Inflammatory macrophage treated with lipopolysaccharide for 4 hours (primary cell): ENCODE results near the gene LZTS2.
"Not testable (repeated sequence)": the region's sequence is repeated elsewhere in the genome, so short reads cannot be mapped to it uniquely, and the experiment has no call there.

Source experiments
- DNase-seq: peaks from one replicate; pipeline ENCODE4 v3.0.0-alpha.2; 2020

LZTS2 gene

GRCh38 chr10:101034404-101034803 is 34.8 kb downstream of the LZTS2 start:
- not testable (repeated sequence) for DNase-seq

DNA sequence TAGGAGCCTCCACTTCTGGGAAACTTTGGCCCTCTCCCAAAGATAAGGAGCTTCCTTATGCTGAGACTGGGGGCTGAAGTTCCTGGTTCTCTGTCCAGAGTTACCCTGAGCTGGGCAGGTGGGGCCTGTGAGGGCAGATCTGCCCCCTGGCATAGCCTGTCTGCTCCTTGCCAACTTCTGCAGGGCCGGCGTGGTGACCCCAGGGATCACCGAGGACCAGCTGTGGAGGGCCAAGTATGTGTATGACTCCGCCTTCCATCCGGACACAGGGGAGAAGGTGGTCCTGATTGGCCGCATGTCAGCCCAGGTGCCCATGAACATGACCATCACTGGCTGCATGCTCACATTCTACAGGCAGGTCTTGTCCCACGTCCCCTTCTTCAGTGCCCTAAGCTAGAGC is 35.7 kb downstream of the LZTS2 start:
- no peak for DNase-seq

DNA sequence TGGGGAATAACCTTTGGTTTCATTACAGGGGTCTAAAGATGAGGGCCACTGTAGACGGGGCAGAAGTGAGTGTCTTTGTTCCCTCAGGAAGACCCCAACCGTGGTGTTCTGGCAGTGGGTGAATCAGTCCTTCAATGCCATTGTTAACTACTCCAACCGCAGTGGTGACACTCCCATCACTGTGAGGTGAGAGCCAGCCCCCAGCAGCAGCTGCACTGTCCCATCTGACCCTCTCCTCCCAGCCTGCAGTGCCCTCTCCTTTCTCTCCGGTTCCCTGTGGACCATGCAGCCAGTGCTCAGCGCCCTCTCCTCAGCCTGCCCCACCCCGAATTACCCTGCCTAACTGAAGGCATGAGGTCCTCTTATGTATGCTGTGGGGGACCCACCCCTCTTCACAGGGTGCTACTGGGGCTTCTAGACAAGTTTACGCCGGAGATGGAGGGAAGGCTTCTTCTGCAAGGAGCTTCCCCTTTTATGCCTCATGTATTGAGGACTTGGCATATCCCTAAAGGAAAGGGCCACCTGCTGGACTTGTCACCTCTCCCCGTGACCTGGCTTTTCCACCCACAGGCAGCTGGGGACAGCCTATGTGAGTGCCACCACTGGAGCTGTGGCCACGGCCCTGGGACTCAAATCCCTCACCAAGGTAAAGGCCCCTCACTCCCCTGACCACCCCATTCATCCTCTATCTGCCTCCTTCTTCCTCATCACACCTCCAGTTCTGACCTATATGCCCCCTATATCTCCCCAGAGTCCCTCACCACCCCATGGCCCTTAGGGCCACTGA is 36.5 kb downstream of the LZTS2 start:
- no peak for DNase-seq

- no peak for DNase-seq
These were observed 37.1 kb downstream of the LZTS2 start for GRCh38 chr10:101036726-101037125.

DNA sequence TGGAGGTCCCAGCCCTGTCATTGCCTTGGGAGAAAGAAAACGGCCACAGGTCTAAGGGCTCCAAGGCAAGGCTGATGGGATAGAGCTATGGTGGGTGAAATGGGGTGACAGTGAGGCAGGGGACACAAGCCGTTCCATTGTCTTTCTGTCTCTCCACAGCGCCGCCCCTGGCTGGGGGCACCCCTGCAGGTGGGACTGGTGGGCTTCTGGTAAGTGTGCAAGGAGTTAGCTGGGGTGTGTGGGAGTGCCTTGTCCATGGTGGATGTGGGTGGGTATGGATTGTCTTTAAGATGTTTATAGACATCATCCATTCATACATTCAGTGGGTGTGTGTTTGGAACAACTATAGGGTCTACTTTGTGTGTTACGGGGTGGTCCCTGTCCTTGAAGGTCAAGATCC is 38.9 kb downstream of the LZTS2 start:
- DNase-seq: no peak

GRCh38 chr10:101040061-101040460 is 40.5 kb downstream of the LZTS2 start:
- DNase-seq: no peak

- no peak for DNase-seq
These were observed 41.2 kb downstream of the LZTS2 start for GRCh38 chr10:101040851-101041250.

DNA sequence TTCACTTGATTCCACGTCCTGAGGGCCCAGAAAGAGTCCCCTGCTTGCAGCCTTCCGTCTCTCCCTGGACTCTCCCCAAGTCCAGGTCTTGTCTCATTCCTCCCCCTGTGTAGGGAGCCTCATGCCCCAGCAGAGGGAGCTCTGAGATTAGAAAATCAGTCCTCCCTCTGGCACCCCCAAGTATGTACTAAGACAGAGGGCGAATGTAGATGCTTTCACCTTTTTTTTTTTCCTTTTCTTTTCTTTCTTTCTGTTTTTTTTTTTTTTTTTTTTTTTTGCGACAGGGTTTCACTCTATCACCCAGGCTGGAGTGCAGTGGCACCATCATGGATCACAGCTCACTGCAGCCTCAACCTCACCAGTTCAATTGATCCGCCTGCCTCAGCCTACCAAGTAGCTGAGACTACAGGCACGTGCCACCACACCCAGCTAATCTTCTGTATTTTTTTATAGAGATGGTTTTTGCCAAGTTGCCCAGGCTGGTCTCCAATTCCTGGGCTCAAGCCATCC is 41.7 kb downstream of the LZTS2 start:
- DNase-seq: peak; percentile 68

DNA sequence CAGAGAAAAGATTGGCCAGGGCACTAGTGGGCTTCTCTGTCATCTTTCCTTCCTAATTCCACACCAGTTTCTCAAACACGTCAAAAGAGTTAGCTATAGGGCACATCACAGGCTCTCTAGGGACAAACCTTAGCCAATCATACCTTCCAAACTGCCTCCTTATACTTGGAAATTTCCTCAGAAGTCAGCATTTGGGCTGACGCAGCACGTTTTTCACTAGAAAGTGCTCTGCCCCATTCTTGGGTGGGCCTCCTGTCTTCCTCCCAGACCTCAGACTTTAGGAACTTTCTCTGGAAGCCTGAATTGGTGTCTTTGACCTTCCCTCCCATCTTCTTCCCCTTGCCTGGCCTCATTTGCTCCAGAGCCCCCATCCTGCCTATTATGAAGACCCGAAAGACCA is 42.5 kb downstream of the LZTS2 start:
- DNase-seq: no peak

- peak; percentile 97 for DNase-seq
These were observed 43.2 kb downstream of the LZTS2 start for GRCh38 chr10:101042667-101043362.

DNA sequence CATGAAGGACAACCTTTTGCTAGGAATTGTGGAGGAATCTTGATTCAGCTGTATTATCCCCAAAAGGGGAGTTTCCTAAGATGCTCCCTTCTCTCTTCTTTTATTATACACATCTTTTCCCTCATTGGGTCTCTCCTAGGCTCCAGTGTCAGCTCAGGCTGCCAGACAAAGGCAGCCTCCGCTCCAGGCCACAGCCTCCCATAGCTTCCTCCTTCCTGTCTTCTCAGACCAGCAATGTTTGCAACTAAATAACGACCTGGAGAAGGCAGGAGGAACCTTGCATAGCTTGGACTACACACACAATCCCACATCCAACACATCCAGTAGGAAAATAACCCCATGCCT is 43.7 kb downstream of the LZTS2 start:
- DNase-seq: no peak

DNA sequence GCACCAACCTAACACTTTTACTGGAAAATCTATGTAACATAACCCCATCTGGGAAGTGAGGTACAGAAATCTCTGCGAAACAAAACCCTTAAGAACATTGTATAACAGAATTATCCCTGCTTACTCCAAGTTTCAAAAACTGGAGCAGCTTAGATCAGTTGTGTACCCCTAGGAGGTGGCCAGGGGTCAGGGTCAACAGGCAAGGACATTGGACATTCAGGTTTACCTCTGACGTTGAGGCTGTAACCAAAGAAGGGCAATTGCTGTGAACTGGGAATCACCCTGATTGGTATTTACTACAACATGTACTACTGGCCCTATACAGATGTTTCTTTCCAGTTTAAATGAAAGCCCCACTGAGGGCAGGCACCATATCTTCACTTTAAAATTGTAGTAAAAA is 44.5 kb downstream of the LZTS2 start:
- DNase-seq: no peak

DNA sequence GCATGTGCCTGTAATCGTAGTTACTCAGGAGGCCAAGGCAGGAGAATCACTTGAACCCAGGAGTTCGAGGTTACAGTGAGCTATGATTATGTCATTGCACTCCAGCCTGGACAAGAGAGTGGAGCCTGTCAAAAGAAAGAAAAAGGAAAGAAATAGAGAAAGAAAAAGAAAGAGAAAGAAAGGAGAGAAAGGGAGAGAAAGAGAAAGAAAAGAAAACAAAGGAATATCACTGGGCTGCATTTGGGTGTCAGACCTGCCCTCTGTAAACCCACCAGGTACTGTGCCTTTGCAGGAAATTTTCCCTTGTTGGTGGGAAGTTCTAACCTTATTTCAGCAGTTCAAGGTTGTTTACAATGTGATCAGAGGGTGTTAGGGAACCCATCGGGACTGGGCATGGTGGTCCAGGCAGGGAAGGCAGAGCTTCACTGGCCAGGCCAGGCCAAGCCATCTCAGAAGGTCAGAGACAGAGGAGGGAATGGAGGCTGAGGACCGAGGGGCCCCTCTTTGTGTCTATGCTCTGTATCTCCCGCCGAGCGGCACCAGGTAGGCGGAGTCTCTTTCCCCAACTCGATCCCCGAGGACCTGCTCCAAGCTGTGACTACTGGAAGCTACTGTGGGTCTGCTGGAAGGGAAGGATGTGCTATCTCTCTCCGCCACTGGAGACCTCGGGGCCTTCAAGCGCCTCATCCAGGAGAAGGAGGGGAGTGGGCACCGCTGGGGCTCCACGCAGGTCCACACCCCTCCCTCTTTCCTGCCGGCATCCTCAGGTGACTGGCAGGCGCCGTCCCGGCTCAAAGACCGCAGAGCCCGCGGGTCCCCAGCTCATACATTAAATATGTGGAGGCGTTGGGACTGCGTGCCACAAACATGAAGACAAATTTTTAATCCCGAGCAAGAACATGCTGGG is 47.0 kb downstream of the LZTS2 start:
- DNase-seq: no peak

DNA sequence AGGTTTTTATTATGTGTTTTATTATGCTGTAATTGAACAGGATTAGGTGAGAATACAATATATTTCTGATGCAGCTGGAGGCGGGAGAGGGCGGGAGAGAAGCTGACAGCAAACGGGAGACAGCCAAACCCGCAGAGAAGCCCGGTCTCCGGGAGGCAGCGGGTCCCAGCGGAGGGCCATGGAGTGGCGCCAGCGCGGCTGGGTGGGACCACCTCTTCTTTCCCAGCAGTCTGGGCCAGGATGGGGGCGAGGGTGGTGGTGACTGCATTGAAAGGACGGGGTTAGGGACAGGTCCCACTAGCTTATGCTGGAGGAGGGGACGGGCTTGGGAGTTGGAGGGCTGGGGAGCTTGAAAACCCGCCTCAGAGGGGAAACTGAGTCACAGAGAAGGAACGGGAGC is 47.7 kb downstream of the LZTS2 start:
- DNase-seq: no peak

DNA sequence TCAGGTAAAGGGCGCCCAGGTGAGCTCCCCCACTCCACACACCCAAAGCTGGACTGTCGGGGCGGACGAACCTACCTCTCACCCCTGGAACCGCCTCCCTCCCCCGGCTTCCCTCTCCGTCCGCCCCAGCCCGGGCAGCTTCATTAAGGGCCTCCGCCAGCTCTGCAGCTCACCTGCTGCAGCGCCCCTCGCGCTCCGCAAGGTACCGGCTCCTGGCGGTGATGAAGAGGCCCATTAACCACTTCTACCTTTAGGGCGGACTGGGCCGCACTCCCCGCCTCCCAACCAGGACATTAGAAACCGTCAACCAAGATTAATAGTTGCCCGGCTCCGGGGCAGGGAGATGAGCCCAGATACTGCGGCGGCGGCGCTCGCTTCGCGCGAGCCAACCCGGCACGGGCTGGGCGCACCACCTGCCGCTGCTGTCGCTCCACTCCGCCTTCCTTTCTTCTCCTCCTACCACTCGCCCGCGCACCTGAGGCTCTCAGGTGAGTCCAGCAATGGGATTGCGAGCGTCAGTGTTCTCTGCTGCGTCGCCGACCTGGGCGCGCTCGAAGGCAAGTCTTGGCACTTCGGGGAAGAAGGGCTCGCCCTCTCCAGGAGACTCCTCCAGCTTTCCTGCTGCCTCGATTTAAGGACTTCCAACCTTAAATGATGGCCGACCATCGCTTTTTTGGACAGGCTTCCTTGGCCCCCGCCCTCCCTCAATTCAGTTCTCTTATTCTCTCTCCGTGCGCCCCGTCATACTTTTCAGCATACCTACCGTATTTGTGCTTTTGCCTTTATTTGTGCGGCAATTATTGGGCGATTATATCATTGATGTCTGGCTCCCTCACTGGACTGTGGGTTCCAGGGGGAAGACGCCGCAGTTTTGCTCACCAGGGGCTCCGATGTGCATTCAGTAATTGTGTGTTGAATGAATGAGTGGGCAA is 48.6 kb downstream of the LZTS2 start:
- no peak for DNase-seq

DNA sequence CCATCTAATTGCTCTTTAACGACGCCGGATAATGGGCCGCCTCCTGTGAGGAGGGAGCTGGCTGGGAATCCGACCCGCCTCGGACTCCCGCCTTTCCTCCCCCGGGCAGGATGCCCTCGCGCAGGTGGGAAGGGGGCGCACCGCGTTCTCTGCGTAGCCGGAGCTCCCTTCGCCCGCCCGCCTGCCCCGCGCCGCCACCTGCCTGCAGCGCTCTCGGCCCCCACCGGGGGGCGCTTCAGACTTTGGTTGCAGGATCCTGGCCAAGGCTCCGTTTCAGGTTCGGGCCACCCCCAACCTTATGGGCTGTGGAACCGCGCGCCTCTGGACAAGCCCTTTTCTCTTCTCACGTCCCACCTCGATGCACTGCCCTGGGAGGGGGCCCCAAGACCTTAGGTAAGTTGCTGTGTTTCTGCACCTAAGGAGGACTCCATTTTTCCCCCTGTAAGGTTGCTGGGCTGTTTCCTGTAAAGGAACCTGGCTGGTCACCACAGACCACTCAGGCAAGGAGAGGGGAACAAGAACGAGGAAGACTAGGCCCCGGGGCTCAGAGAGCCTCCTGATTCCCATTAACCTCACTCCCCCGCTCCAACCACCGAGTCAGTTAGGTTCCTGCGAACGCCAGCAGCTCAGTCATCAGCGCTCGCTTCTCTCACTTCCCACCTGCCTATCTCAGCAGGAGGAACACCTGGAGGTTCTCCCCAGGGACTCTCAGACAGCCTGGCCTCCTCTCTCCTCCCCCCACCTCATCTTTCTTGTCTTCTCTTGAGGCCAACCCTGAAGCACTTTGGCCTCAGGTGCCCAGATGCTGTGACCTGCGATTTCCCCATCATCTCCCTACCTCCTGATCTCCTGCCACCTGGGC is 50.8 kb downstream of the LZTS2 start:
- DNase-seq: peak; percentile 49

- no peak for DNase-seq
These were observed 52.7 kb downstream of the LZTS2 start for GRCh38 chr10:101052285-101052684.

- no peak for DNase-seq
These were observed 53.9 kb downstream of the LZTS2 start for GRCh38 chr10:101053516-101053915.

GRCh38 chr10:101054351-101054750 is 54.7 kb downstream of the LZTS2 start:
- no peak for DNase-seq

DNA sequence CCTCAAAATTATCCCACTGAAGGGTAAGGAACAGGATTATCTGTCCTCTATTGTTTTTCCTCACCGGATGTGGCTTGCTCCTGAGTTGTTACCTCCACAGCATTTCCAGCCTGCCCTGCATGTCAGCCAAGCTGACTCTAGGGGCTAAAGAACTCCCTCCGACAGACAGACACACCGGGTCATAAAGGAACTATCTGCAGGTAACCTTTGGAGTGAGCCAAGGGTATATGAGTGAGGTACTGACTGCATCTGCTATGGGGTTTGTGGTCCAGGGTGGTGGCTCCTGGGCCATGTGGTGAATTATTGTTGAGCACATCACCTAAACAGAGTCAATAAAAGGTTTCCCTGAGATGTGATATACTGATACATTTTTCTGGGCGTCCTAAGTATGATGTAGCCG is 55.3 kb downstream of the LZTS2 start:
- DNase-seq: no peak

GRCh38 chr10:101055411-101055810 is 55.8 kb downstream of the LZTS2 start:
- DNase-seq: no peak
